B cell (primary cell): Measurements from ENCODE around the gene TMCC3. TPM values are rescaled to one million over a fixed set of nuclear protein-coding genes. Genes with fewer than 3 reads are reported as not detected.

Experiments
- ATAC-seq: fragments of 200-7000 bp; cut with Tn5 transposase; one replicate; pipeline ENCODE4 v1.10.0; 2021; ENCODE audit warnings: low read depth, mild to moderate bottlenecking, moderate number of reproducible peaks, moderate library complexity
- CTCF ChIA-PET: fragments of 350-600 bp; sonication (Branson Sonifier 250); formaldehyde crosslinking; loops from one replicate; lab custom pipeline; 2021; ENCODE audit warnings: antibody characterized with exemption, inconsistent platforms; lab: Charles Lee
- POLR2A ChIA-PET: fragments of 350-600 bp; sonication (Branson Sonifier 250); formaldehyde crosslinking; loops from one replicate; lab custom pipeline; 2021; ENCODE audit warnings: antibody characterized with exemption; lab: Charles Lee
- DNase-seq: peaks from one replicate; pipeline ENCODE4 v3.0.0; 2013
- H2AFZ ChIP-seq: 2 replicates; pipeline ENCODE4 v1.6.1; 2012; ENCODE audit warnings: mild to moderate bottlenecking, low read depth, low read length; ENCODE audit not compliant: insufficient read depth, poor library complexity, severe bottlenecking
- H3K27ac ChIP-seq, 2 donors: 1 replicate in 1 of 2; 2 replicates in 1 of 2; pipeline ENCODE4 v1.5.1; 2012 to 2013; ENCODE audit warnings: low read length in 2 of 2, mild to moderate bottlenecking in 2 of 2, moderate library complexity in 1 of 2
- H3K27me3 ChIP-seq, 4 experiments: fragments of 200-600 bp in 1 of 4; sonication (generic) in 1 of 4; replicated peaks in 1 of 4; 1 replicate in 2 of 4; 2 replicates in 2 of 4; pipeline versions ENCODE4 v1.6.1 to v1.7.0; 2013 to 2016; ENCODE audit warnings: low read length in 3 of 4, mild to moderate bottlenecking in 2 of 4, mixed read lengths in 1 of 4, moderate library complexity in 1 of 4; ENCODE audit not compliant: insufficient read depth in 4 of 4, control insufficient read depth in 3 of 4; ENCODE audit errors: control extremely low read depth in 1 of 4
- H3K36me3 ChIP-seq, 2 experiments: replicated peaks in 1 of 2; 1 replicate in 1 of 2; 2 replicates in 1 of 2; pipeline versions ENCODE4 v1.6.1 to v1.7.1; 2013; ENCODE audit warnings: low read length in 1 of 2; ENCODE audit not compliant: insufficient read depth in 2 of 2, control insufficient read depth in 1 of 2; ENCODE audit errors: control extremely low read depth in 1 of 2, extremely low read depth in 1 of 2
- H3K4me1 ChIP-seq, 2 donors: fragments of 200-600 bp in 1 of 2; sonication (generic) in 1 of 2; 1 replicate in 1 of 2; 2 replicates in 1 of 2; pipeline versions ENCODE4 v1.5.1 to v1.6.1; 2013 to 2017; ENCODE audit warnings: low read length in 2 of 2; ENCODE audit not compliant: control insufficient read depth in 2 of 2, insufficient read depth in 2 of 2
- H3K4me2 ChIP-seq: replicated peaks from 2 replicates; pipeline ENCODE3; 2012; ENCODE audit warnings: mild to moderate bottlenecking, low read depth, low read length; ENCODE audit not compliant: poor library complexity, severe bottlenecking
- H3K4me3 ChIP-seq, 5 experiments: fragments of 200-600 bp in 1 of 5; sonication (generic) in 1 of 5; 1 replicate in 3 of 5; 2 replicates in 2 of 5; pipeline versions ENCODE4 v1.5.1 to v1.7.0; 2011 to 2016; ENCODE audit warnings: low read length in 4 of 5, mild to moderate bottlenecking in 4 of 5, low read depth in 2 of 5, control low read depth in 1 of 5, moderate library complexity in 1 of 5; ENCODE audit not compliant: insufficient read depth in 1 of 5; ENCODE audit errors: control extremely low read depth in 1 of 5, extremely low read depth in 1 of 5
- H3K79me2 ChIP-seq: fragments of 200-600 bp; sonication (generic); one replicate; pipeline ENCODE4 v1.6.0; 2016; ENCODE audit warnings: low read length; ENCODE audit not compliant: control insufficient read depth, insufficient read depth
- H3K9ac ChIP-seq: fragments of 200-600 bp; sonication (generic); 2 replicates; pipeline ENCODE4 v1.6.1; 2017; ENCODE audit warnings: mild to moderate bottlenecking, low read length, moderate library complexity
- H3K9me3 ChIP-seq, 3 donors: one replicate each; pipeline versions ENCODE4 v1.6.1 to v1.7.1; 2013; ENCODE audit warnings: low read length in 2 of 3; ENCODE audit not compliant: control insufficient read depth in 2 of 3, insufficient read depth in 1 of 3; ENCODE audit errors: control extremely low read depth in 1 of 3
- H4K20me1 ChIP-seq: 2 replicates; pipeline ENCODE4 v1.6.0; 2012; ENCODE audit warnings: mild to moderate bottlenecking, low read length; ENCODE audit not compliant: insufficient read depth, control insufficient read depth, poor library complexity, severe bottlenecking
- H3K27ac Mint-ChIP-seq: one replicate; pipeline ENCODE4 v1.8.0; 2021; ENCODE audit warnings: mixed read lengths
- H3K27me3 Mint-ChIP-seq: one replicate; pipeline ENCODE4 v1.8.0; 2021; ENCODE audit warnings: mixed read lengths
- H3K4me1 Mint-ChIP-seq: one replicate; pipeline ENCODE4 v1.8.0; 2021; ENCODE audit warnings: mixed read lengths
- H3K4me3 Mint-ChIP-seq: one replicate; pipeline ENCODE4 v1.8.0; 2021; ENCODE audit warnings: mixed read lengths
- H3K9me3 Mint-ChIP-seq: one replicate; pipeline ENCODE4 v1.8.0; 2022; ENCODE audit warnings: mixed read lengths; ENCODE audit not compliant: insufficient read depth
- EZH2 ChIP-seq: IDR thresholded peaks from 2 replicates; pipeline ENCODE4 v1.6.1; 2012; ENCODE audit warnings: borderline replicate concordance, low read depth, mild to moderate bottlenecking, moderate library complexity, low read length; ENCODE audit not compliant: insufficient read depth, poor library complexity, severe bottlenecking
- WGBS: methylation state at CpG from one replicate; pipeline ENCODE4 v1.1.5; 2013; ENCODE audit warnings: missing lambda C conversion rate; ENCODE audit not compliant: insufficient coverage; 5-methylcytosine and 5-hydroxymethylcytosine counted together
- intact Hi-C: fragments of 100-400 bp; cut with micrococcal nuclease; formaldehyde crosslinking; loops from one replicate; pipeline ENCODE4 v1.10.0; 2022
- polyA plus RNA-seq: library from polyadenylated mRNA; depleted of rRNA; stranded (reverse); fragments of >200 nt; gene quantifications from 2 replicates; pipeline ENCODE4 v1.2.3, GENCODE V29; 2012
- total RNA-seq, 2 donors: library from RNA; stranded (reverse); fragments of 120-200 nt in 1 of 2; gene quantifications; 1 replicate in 1 of 2; 2 replicates in 1 of 2; pipeline versions ENCODE4 v1.2.3 to v1.2.4, GENCODE V29; 2013 to 2022
- TF ChIP-seq, protein P1 (sequence below): fragments of 200-600 bp; IDR thresholded peaks from one replicate; pipeline ENCODE4 v1.8.0; 2022; ENCODE audit warnings: antibody characterized with exemption, mild to moderate bottlenecking

Gene TMCC3
- total and polyA plus RNA-seq, 2 donors (not counting 1 experiment from before 2014, with no cell fraction given), result 4.5 to 8.8 TPM

DNA sequence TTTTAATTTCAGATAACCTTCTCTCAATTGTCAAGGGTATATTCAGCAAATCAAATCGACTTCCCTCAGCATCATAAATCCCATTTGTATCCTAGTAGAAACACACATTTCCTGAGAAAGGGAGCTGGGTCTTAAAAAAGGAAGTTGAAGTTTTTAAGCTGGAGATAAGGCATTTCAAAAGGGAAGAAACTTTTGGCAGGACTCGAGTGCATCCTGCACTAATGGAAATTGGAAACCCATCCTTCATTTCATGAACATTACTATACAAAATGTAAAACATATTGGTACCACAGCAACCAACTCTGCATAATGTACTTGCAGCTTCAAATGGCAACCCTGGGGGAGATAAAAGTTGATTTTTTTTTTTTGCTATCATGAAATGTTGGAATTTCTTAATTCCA, 23.7 kb upstream of the TMCC3 start:
- Histone ChIP-seq H3K79me2 (peaks cover 15% of the 10 kb centered on the region), H3K9me3 (no peaks in the 10 kb centered on the region), H3K27me3 (no peaks in the 10 kb centered on the region), H3K4me2 (no peak overlapping the region), H3K4me3 (no peak overlapping the region), H3K36me3 (no peaks in the 10 kb centered on the region), H2AFZ (no peak overlapping the region), H3K9ac (no peak overlapping the region), H3K4me1 (peaks cover 32 to 38% of the 10 kb centered on the region in 2 donors), H3K27ac (no peak overlapping the region), H4K20me1 (no peaks in the 10 kb centered on the region)
- ChIA-PET POLR2A (no interaction called here), CTCF (interaction anchor here (0.6 kb wide), 1 partner anchor 14 kb away, joined by 3 read pairs; no protein-coding TSS in a partner anchor)
- ATAC-seq, result no peak
- Mint-ChIP-seq H3K27ac (no peak overlapping the region), H3K27me3 (no peaks in the 10 kb centered on the region), H3K4me3 (no peak overlapping the region), H3K4me1 (peaks cover 38% of the 10 kb centered on the region), H3K9me3 (no peaks in the 10 kb centered on the region)
- TF ChIP-seq, protein P1, sequence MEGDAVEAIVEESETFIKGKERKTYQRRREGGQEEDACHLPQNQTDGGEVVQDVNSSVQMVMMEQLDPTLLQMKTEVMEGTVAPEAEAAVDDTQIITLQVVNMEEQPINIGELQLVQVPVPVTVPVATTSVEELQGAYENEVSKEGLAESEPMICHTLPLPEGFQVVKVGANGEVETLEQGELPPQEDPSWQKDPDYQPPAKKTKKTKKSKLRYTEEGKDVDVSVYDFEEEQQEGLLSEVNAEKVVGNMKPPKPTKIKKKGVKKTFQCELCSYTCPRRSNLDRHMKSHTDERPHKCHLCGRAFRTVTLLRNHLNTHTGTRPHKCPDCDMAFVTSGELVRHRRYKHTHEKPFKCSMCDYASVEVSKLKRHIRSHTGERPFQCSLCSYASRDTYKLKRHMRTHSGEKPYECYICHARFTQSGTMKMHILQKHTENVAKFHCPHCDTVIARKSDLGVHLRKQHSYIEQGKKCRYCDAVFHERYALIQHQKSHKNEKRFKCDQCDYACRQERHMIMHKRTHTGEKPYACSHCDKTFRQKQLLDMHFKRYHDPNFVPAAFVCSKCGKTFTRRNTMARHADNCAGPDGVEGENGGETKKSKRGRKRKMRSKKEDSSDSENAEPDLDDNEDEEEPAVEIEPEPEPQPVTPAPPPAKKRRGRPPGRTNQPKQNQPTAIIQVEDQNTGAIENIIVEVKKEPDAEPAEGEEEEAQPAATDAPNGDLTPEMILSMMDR, result no peak
- no peak for TF ChIP-seq EZH2
- no peak for DNase-seq
- WGBS, result no CpG with 5 or more reads among the region's 2 CpGs
- intact Hi-C loops, result no loop called here

DNA sequence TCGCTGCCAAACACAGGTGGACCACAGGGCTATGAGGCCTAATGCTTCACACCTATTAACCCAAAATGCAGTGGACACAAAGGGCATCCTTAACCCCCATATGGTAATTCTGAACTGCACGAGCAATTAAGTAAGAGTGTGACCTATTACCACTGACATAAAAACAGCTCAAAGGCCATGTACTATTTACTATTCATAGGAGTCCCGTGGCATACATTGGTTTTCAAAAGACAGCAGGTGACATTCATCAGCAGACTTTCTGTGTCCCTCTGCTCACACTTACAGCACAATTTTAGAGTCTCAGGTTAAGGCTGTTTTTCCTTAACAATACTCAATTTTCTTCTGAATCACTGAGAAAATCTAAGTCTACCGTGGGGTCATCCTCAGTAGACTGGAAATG, 23.1 kb upstream of the TMCC3 start:
- Mint-ChIP-seq H3K9me3 (no peaks in the 10 kb centered on the region), H3K4me3 (no peak overlapping the region), H3K27me3 (no peaks in the 10 kb centered on the region), H3K4me1 (peaks cover 36% of the 10 kb centered on the region), H3K27ac (no peak overlapping the region)
- H3K4me3 ChIP-seq, result no peak overlapping the region
- H3K79me2 ChIP-seq, result peaks cover 15% of the 10 kb centered on the region
- intact Hi-C loops, result no loop called here
- no peaks in the 10 kb centered on the region for H3K9me3 ChIP-seq
- ATAC-seq, result no peak
- no peak overlapping the region for H3K4me2 ChIP-seq
- H3K9ac ChIP-seq, result no peak overlapping the region
- POLR2A ChIA-PET, result no interaction called here
- WGBS, result 79% methylated on average over 2 of the region's 4 CpGs
- H4K20me1 ChIP-seq, result no peaks in the 10 kb centered on the region
- no peak overlapping the region for H2AFZ ChIP-seq
- H3K4me1 ChIP-seq, result peaks cover 32 to 38% of the 10 kb centered on the region in 2 donors
- H3K36me3 ChIP-seq, result no peaks in the 10 kb centered on the region
- no peaks in the 10 kb centered on the region for H3K27me3 ChIP-seq
- H3K27ac ChIP-seq, result no peak overlapping the region
- DNase-seq, result no peak
- CTCF ChIA-PET, result interaction anchor here (0.6 to 1.0 kb wide), 3 partner anchors 10 to 34 kb away, joined by 3 read pairs; no protein-coding TSS in a partner anchor
- TF ChIP-seq EZH2, result no peak
- TF ChIP-seq, protein P1, result no peak
